ENCODE data around the gene CELA2B.
"Not testable (repeated sequence)": the region's sequence is repeated elsewhere in the genome, so short reads cannot be mapped to it uniquely, and the experiment has no call there.

The CELA2B gene

GRCh38 chr1:15475752-15476314 is at the start of gene CELA2B:
CELA2B (plus strand) TSS chr1:15476104; CDS start chr1:15476126, 22 bp downstream.
- DNase-seq: no peak

GRCh38 chr1:15426492-15427279 is 49.2 kb upstream of the CELA2B start:
- DNase-seq: no peak

GRCh38 chr1:15427280-15427666 is 48.6 kb upstream of the CELA2B start:
- DNase-seq: no peak

- not testable (repeated sequence) for DNase-seq
Observed at GRCh38 chr1:15428252-15428651, 47.7 kb upstream of the CELA2B start.

- no peak for DNase-seq
Observed at GRCh38 chr1:15428815-15429435, 47.0 kb upstream of the CELA2B start.

GRCh38 chr1:15429701-15430149 is 46.2 kb upstream of the CELA2B start:
- no peak for DNase-seq

- peak; percentile 17 for DNase-seq
Observed at GRCh38 chr1:15430787-15431570, 44.9 kb upstream of the CELA2B start.

- no peak for DNase-seq
Observed at GRCh38 chr1:15431571-15431948, 44.3 kb upstream of the CELA2B start.

- no peak for DNase-seq
Observed at GRCh38 chr1:15432324-15432723, 43.6 kb upstream of the CELA2B start.

- DNase-seq: no peak
Observed at GRCh38 chr1:15433471-15433870, 42.4 kb upstream of the CELA2B start.

- not testable (repeated sequence) for DNase-seq
Observed at GRCh38 chr1:15434739-15435138, 41.2 kb upstream of the CELA2B start.

GRCh38 chr1:15435239-15436077 is 40.4 kb upstream of the CELA2B start:
- DNase-seq: no peak

GRCh38 chr1:15436881-15437442 is 38.9 kb upstream of the CELA2B start:
- DNase-seq: no peak

GRCh38 chr1:15439325-15439724 is 36.6 kb upstream of the CELA2B start:
- DNase-seq: no peak

GRCh38 chr1:15440357-15440756 is 35.5 kb upstream of the CELA2B start:
- no peak for DNase-seq

GRCh38 chr1:15441247-15441646 is 34.7 kb upstream of the CELA2B start:
- no peak for DNase-seq

- no peak for DNase-seq
Observed at GRCh38 chr1:15442119-15442518, 33.8 kb upstream of the CELA2B start.

- DNase-seq: no peak
Observed at GRCh38 chr1:15442759-15443158, 33.1 kb upstream of the CELA2B start.

- no peak for DNase-seq
Observed at GRCh38 chr1:15443281-15443680, 32.6 kb upstream of the CELA2B start.

- no peak for DNase-seq
Observed at GRCh38 chr1:15444468-15445389, 31.2 kb upstream of the CELA2B start.
